B cell (primary cell): ENCODE data around the gene PDXK. TPM values are rescaled to one million over a fixed set of nuclear protein-coding genes. Genes with fewer than 3 reads are reported as not detected.

Source experiments
- ATAC-seq: fragments of 200-7000 bp; cut with Tn5 transposase; one replicate; pipeline ENCODE4 v1.10.0; 2021; ENCODE audit warnings: low read depth, mild to moderate bottlenecking, moderate number of reproducible peaks, moderate library complexity
- CTCF ChIA-PET: fragments of 350-600 bp; sonication (Branson Sonifier 250); formaldehyde crosslinking; loops from one replicate; lab custom pipeline; 2021; ENCODE audit warnings: antibody characterized with exemption, inconsistent platforms; lab: Charles Lee
- POLR2A ChIA-PET: fragments of 350-600 bp; sonication (Branson Sonifier 250); formaldehyde crosslinking; loops from one replicate; lab custom pipeline; 2021; ENCODE audit warnings: antibody characterized with exemption; lab: Charles Lee
- DNase-seq: peaks from one replicate; pipeline ENCODE4 v3.0.0; 2013
- H2AFZ ChIP-seq: 2 replicates; pipeline ENCODE4 v1.6.1; 2012; ENCODE audit warnings: mild to moderate bottlenecking, low read depth, low read length; ENCODE audit not compliant: insufficient read depth, poor library complexity, severe bottlenecking
- H3K27ac ChIP-seq, 2 donors: 1 replicate in 1 of 2; 2 replicates in 1 of 2; pipeline ENCODE4 v1.5.1; 2012 to 2013; ENCODE audit warnings: low read length in 2 of 2, mild to moderate bottlenecking in 2 of 2, moderate library complexity in 1 of 2
- H3K27me3 ChIP-seq, 4 experiments: fragments of 200-600 bp in 1 of 4; sonication (generic) in 1 of 4; replicated peaks in 1 of 4; 1 replicate in 2 of 4; 2 replicates in 2 of 4; pipeline versions ENCODE4 v1.6.1 to v1.7.0; 2013 to 2016; ENCODE audit warnings: low read length in 3 of 4, mild to moderate bottlenecking in 2 of 4, mixed read lengths in 1 of 4, moderate library complexity in 1 of 4; ENCODE audit not compliant: insufficient read depth in 4 of 4, control insufficient read depth in 3 of 4; ENCODE audit errors: control extremely low read depth in 1 of 4
- H3K36me3 ChIP-seq, 2 experiments: replicated peaks in 1 of 2; 1 replicate in 1 of 2; 2 replicates in 1 of 2; pipeline versions ENCODE4 v1.6.1 to v1.7.1; 2013; ENCODE audit warnings: low read length in 1 of 2; ENCODE audit not compliant: insufficient read depth in 2 of 2, control insufficient read depth in 1 of 2; ENCODE audit errors: control extremely low read depth in 1 of 2, extremely low read depth in 1 of 2
- H3K4me1 ChIP-seq, 2 donors: fragments of 200-600 bp in 1 of 2; sonication (generic) in 1 of 2; 1 replicate in 1 of 2; 2 replicates in 1 of 2; pipeline versions ENCODE4 v1.5.1 to v1.6.1; 2013 to 2017; ENCODE audit warnings: low read length in 2 of 2; ENCODE audit not compliant: control insufficient read depth in 2 of 2, insufficient read depth in 2 of 2
- H3K4me2 ChIP-seq: replicated peaks from 2 replicates; pipeline ENCODE3; 2012; ENCODE audit warnings: mild to moderate bottlenecking, low read depth, low read length; ENCODE audit not compliant: poor library complexity, severe bottlenecking
- H3K4me3 ChIP-seq, 5 experiments: fragments of 200-600 bp in 1 of 5; sonication (generic) in 1 of 5; 1 replicate in 3 of 5; 2 replicates in 2 of 5; pipeline versions ENCODE4 v1.5.1 to v1.7.0; 2011 to 2016; ENCODE audit warnings: low read length in 4 of 5, mild to moderate bottlenecking in 4 of 5, low read depth in 2 of 5, control low read depth in 1 of 5, moderate library complexity in 1 of 5; ENCODE audit not compliant: insufficient read depth in 1 of 5; ENCODE audit errors: control extremely low read depth in 1 of 5, extremely low read depth in 1 of 5
- H3K79me2 ChIP-seq: fragments of 200-600 bp; sonication (generic); one replicate; pipeline ENCODE4 v1.6.0; 2016; ENCODE audit warnings: low read length; ENCODE audit not compliant: control insufficient read depth, insufficient read depth
- H3K9ac ChIP-seq: fragments of 200-600 bp; sonication (generic); 2 replicates; pipeline ENCODE4 v1.6.1; 2017; ENCODE audit warnings: mild to moderate bottlenecking, low read length, moderate library complexity
- H3K9me3 ChIP-seq, 3 donors: one replicate each; pipeline versions ENCODE4 v1.6.1 to v1.7.1; 2013; ENCODE audit warnings: low read length in 2 of 3; ENCODE audit not compliant: control insufficient read depth in 2 of 3, insufficient read depth in 1 of 3; ENCODE audit errors: control extremely low read depth in 1 of 3
- H4K20me1 ChIP-seq: 2 replicates; pipeline ENCODE4 v1.6.0; 2012; ENCODE audit warnings: mild to moderate bottlenecking, low read length; ENCODE audit not compliant: insufficient read depth, control insufficient read depth, poor library complexity, severe bottlenecking
- H3K27ac Mint-ChIP-seq: one replicate; pipeline ENCODE4 v1.8.0; 2021; ENCODE audit warnings: mixed read lengths
- H3K27me3 Mint-ChIP-seq: one replicate; pipeline ENCODE4 v1.8.0; 2021; ENCODE audit warnings: mixed read lengths
- H3K4me1 Mint-ChIP-seq: one replicate; pipeline ENCODE4 v1.8.0; 2021; ENCODE audit warnings: mixed read lengths
- H3K4me3 Mint-ChIP-seq: one replicate; pipeline ENCODE4 v1.8.0; 2021; ENCODE audit warnings: mixed read lengths
- H3K9me3 Mint-ChIP-seq: one replicate; pipeline ENCODE4 v1.8.0; 2022; ENCODE audit warnings: mixed read lengths; ENCODE audit not compliant: insufficient read depth
- CTCF ChIP-seq: fragments of 200-600 bp; IDR thresholded peaks from one replicate; pipeline ENCODE4 v1.8.0; 2022; ENCODE audit warnings: antibody characterized with exemption, mild to moderate bottlenecking
- EZH2 ChIP-seq: IDR thresholded peaks from 2 replicates; pipeline ENCODE4 v1.6.1; 2012; ENCODE audit warnings: borderline replicate concordance, low read depth, mild to moderate bottlenecking, moderate library complexity, low read length; ENCODE audit not compliant: insufficient read depth, poor library complexity, severe bottlenecking
- WGBS: methylation state at CpG from one replicate; pipeline ENCODE4 v1.1.5; 2013; ENCODE audit warnings: missing lambda C conversion rate; ENCODE audit not compliant: insufficient coverage; 5-methylcytosine and 5-hydroxymethylcytosine counted together
- intact Hi-C: fragments of 100-400 bp; cut with micrococcal nuclease; formaldehyde crosslinking; loops from one replicate; pipeline ENCODE4 v1.10.0; 2022
- polyA plus RNA-seq: library from polyadenylated mRNA; depleted of rRNA; stranded (reverse); fragments of >200 nt; gene quantifications from 2 replicates; pipeline ENCODE4 v1.2.3, GENCODE V29; 2012
- total RNA-seq, 2 donors: library from RNA; stranded (reverse); fragments of 120-200 nt in 1 of 2; gene quantifications; 1 replicate in 1 of 2; 2 replicates in 1 of 2; pipeline versions ENCODE4 v1.2.3 to v1.2.4, GENCODE V29; 2013 to 2022

The PDXK gene
- total and polyA plus RNA-seq, 2 donors (not counting 1 experiment from before 2014, with no cell fraction given), result 31.1 to 102 TPM

- intact Hi-C loops, result no loop called here
Measured at GRCh38 chr21:43720539-43721166, 1.7 kb downstream of the PDXK start.

More at GRCh38 chr21:43720539-43721166, 1.7 kb downstream of the PDXK start:
- Histone ChIP-seq H3K36me3 (peaks cover 0 to 10% of the 10 kb centered on the region in 2 experiments), H3K4me2 (peak overlapping the region; percentile 92), H3K27ac (no peak overlapping the region), H2AFZ (no peak overlapping the region), H3K27me3 (peaks cover 0 to 20% (median 4%) of the 10 kb centered on the region in 4 experiments), H3K79me2 (peaks cover 56% of the 10 kb centered on the region), H3K9ac (peak overlapping the region; percentile 90), H3K4me1 (peaks cover 50 to 70% of the 10 kb centered on the region in 2 donors), H3K4me3 (peak overlapping the region in 2 of 5 experiments; percentile 75 to 83), H3K9me3 (peaks cover 0 to 2% (median 0%) of the 10 kb centered on the region in 3 donors), H4K20me1 (peaks cover 54% of the 10 kb centered on the region)
- POLR2A ChIA-PET, result interaction anchor here (1.0 to 1.2 kb wide), 2 partner anchors 61 to 70 kb away, joined by 3 to 5 read pairs; partner anchors contain the start of genes HSF2BP and RRP1B
- no peaks in the 10 kb centered on the region for H3K27me3 Mint-ChIP-seq
- 98% methylated on average over 16 of the region's 16 CpGs for WGBS
- peak overlapping the region; percentile 38 for H3K27ac Mint-ChIP-seq
- peaks cover 61% of the 10 kb centered on the region for H3K4me1 Mint-ChIP-seq
- CTCF ChIA-PET, result no interaction called here
- no peaks in the 10 kb centered on the region for H3K9me3 Mint-ChIP-seq
- ATAC-seq (no peak), DNase-seq (no peak)
- TF ChIP-seq CTCF, result no peak
- no peak for TF ChIP-seq EZH2
- H3K4me3 Mint-ChIP-seq, result peak overlapping the region; percentile 86
